GM12878 (cell line): ENCODE results near the gene EPHA1. TPM values are rescaled to one million over a fixed set of nuclear protein-coding genes. Genes with fewer than 3 reads are reported as not detected.
A peak's percentile ranks its signal among the peaks of the same experiment; 100 is the strongest.

Experiments
- ATAC-seq: fragments of 200-7000 bp; cut with Tn5 transposase; 3 replicates; pipeline ENCODE4 v1.9.1; 2020; ENCODE audit warnings: mild to moderate bottlenecking, moderate library complexity
- BruUV-seq: library from RNA; stranded (reverse); fragments of 400-500 nt; replicated peaks from 2 replicates; lab custom pipeline; 2021; lab: Mats Ljungman, UMichigan
- CTCF ChIA-PET: fragments of 300-600 bp; sonication (Branson Sonifier 250); formaldehyde crosslinking; extraction: SDS; loops from one replicate; lab custom pipeline; 2021; ENCODE audit warnings: inconsistent platforms; lab: Yijun Ruan, JAX
- POLR2A ChIA-PET: fragments of 350-600 bp; formaldehyde crosslinking; extraction: SDS; loops from one replicate; lab custom pipeline; 2021; ENCODE audit warnings: inconsistent platforms; lab: Charles Lee
- RAD21 ChIA-PET: fragments of 300-600 bp; sonication (Branson Sonifier 250); formaldehyde crosslinking; loops from one replicate; lab custom pipeline; 2023; ENCODE audit warnings: antibody characterized with exemption; ENCODE audit not compliant: unreplicated experiment; lab: Charles Lee
- SMC1A ChIA-PET: fragments of 300-600 bp; sonication (Branson Sonifier 250); formaldehyde crosslinking; loops from one replicate; lab custom pipeline; 2023; ENCODE audit not compliant: unreplicated experiment, uncharacterized antibody; lab: Charles Lee
- DNase-seq: peaks from one replicate; pipeline ENCODE4 v3.0.0-alpha.2; 2011; ENCODE audit warnings: low read depth, low spot score
- FAIRE-seq: peaks from 3 replicates; lab custom pipeline; 2011; peaks lifted over from hg19 to GRCh38; lab: Jason Lieb, UNC
- H2AFZ ChIP-seq: 2 replicates; pipeline ENCODE4 v1.6.0; 2011; ENCODE audit warnings: low read depth, low read length, control low read depth; ENCODE audit not compliant: control insufficient read depth
- H3K27ac ChIP-seq: 2 replicates; pipeline ENCODE4 v1.5.1; 2011; ENCODE audit warnings: control low read depth; ENCODE audit not compliant: control insufficient read depth, insufficient read depth
- H3K27me3 ChIP-seq, 2 experiments: replicated peaks in 1 of 2; 2 replicates each; pipeline versions ENCODE4 v1.6.0 to v1.6.1; 2011; ENCODE audit warnings: low read length in 1 of 2; ENCODE audit not compliant: control insufficient read depth in 2 of 2, insufficient read depth in 2 of 2
- H3K36me3 ChIP-seq, 2 experiments: 2 replicates each; pipeline ENCODE4 v1.5.1; 2011; ENCODE audit warnings: low read length in 1 of 2; ENCODE audit not compliant: control insufficient read depth in 2 of 2, insufficient read depth in 2 of 2
- H3K4me1 ChIP-seq: 2 replicates; pipeline ENCODE4 v1.6.1; 2011; ENCODE audit warnings: mild to moderate bottlenecking, low read length, moderate library complexity, mixed read lengths; ENCODE audit not compliant: control insufficient read depth, insufficient read depth
- H3K4me2 ChIP-seq: 2 replicates; pipeline ENCODE4 v1.6.0; 2011; ENCODE audit warnings: control low read depth; ENCODE audit not compliant: control insufficient read depth, insufficient read depth
- H3K4me3 ChIP-seq: fragments of 200-600 bp; sonication (generic); 2 replicates; pipeline ENCODE4 v1.5.1; 2016
- H3K79me2 ChIP-seq: 2 replicates; pipeline ENCODE4 v1.6.0; 2011; ENCODE audit warnings: low read length; ENCODE audit not compliant: control insufficient read depth, insufficient read depth
- H3K9ac ChIP-seq: 2 replicates; pipeline ENCODE4 v1.8.0; 2011; ENCODE audit warnings: low read length, control low read depth, mixed read lengths; ENCODE audit not compliant: control insufficient read depth, insufficient read depth
- H3K9me3 ChIP-seq: replicated peaks from 3 replicates; pipeline ENCODE4 v1.5.1; 2011; ENCODE audit warnings: mild to moderate bottlenecking, low read length; ENCODE audit not compliant: control insufficient read depth, insufficient read depth
- H4K20me1 ChIP-seq: 2 replicates; pipeline ENCODE4 v1.6.0; 2011; ENCODE audit not compliant: control insufficient read depth, insufficient read depth
- MTA2 ChIP-seq: fragments of 450-650 bp; IDR thresholded peaks from 2 replicates; pipeline ENCODE4 v1.6.1; 2016; ENCODE audit warnings: low read depth, mild to moderate bottlenecking, moderate library complexity
- RAD21 ChIP-seq: IDR thresholded peaks from 2 replicates; pipeline ENCODE4 v1.6.1; 2011; ENCODE audit warnings: mild to moderate bottlenecking, low read depth, low read length, moderate library complexity; ENCODE audit not compliant: insufficient read depth
- SIN3A ChIP-seq: IDR thresholded peaks from 2 replicates; pipeline ENCODE4 v1.6.1; 2012; ENCODE audit warnings: low read depth, low read length, improper control_type of control experiment
- SIX5 ChIP-seq: IDR thresholded peaks from 2 replicates; pipeline ENCODE4 v1.6.1; 2011; ENCODE audit warnings: mild to moderate bottlenecking, low read depth, low read length, moderate library complexity; ENCODE audit not compliant: severe bottlenecking
- SMC3 ChIP-seq: IDR thresholded peaks from 2 replicates; pipeline ENCODE4 v1.6.1; 2011; ENCODE audit warnings: low read length, improper control_type of control experiment, borderline replicate concordance
- ZNF207 ChIP-seq: fragments of 450-650 bp; IDR thresholded peaks from 2 replicates; pipeline ENCODE4 v1.6.1; 2014; ENCODE audit warnings: antibody characterized with exemption, mild to moderate bottlenecking, borderline replicate concordance
- ZNF24 ChIP-seq: fragments of 450-650 bp; IDR thresholded peaks from 2 replicates; pipeline ENCODE4 v1.6.1; 2017; ENCODE audit warnings: antibody characterized with exemption, mild to moderate bottlenecking
- ZSCAN29 ChIP-seq: fragments of 450-650 bp; IDR thresholded peaks from 2 replicates; pipeline ENCODE4 v1.6.1; 2017; ENCODE audit warnings: mild to moderate bottlenecking, moderate library complexity
- WGBS: methylation state at CpG from one replicate; pipeline ENCODE4 v1.1.6; 2016; ENCODE audit warnings: low lambda C conversion rate; ENCODE audit not compliant: insufficient replicate concordance, insufficient coverage; ENCODE audit errors: missing lambda C conversion rate; 5-methylcytosine and 5-hydroxymethylcytosine counted together
- in situ Hi-C: fragments of 300-500 bp; cut with MboI; formaldehyde crosslinking; loops from 9 replicates; pipeline ENCODE4 v1.14.3; 2018; ENCODE audit warnings: mixed read lengths
- intact Hi-C: fragments of 100-400 bp; cut with micrococcal nuclease; formaldehyde crosslinking; loops from one replicate; pipeline ENCODE4 v1.14.2; 2022; ENCODE audit not compliant: unreplicated experiment
- polyA plus RNA-seq, 11 experiments: library from polyadenylated mRNA; depleted of rRNA in 4 of 11; unstranded in 6 of 11; stranded (reverse) in 5 of 11; fragments of >200 nt; fragmentation: Nextera tagmentation in 4 of 11; fragmentation: Illumina TruSeq in 1 of 11; extraction: Ambion mirVana in 4 of 11; extraction: Trizol in 1 of 11; gene quantifications; 1 replicate in 1 of 11; 2 replicates in 10 of 11; pipeline versions ENCODE4 v1.2.1 to v1.2.3, GENCODE V29; 2011 to 2016; ENCODE audit warnings: inconsistent platforms in 2 of 11, missing spikeins in 2 of 11, low read depth in 1 of 11
- total RNA-seq, 4 experiments: library from RNA; depleted of rRNA in 3 of 4; stranded (reverse); fragments of >200 nt in 3 of 4; fragmentation: Illumina TruSeq in 1 of 4; extraction: Trizol in 1 of 4; gene quantifications; 2 replicates each; pipeline versions ENCODE4 v1.2.1 to v1.2.3, GENCODE V29; 2013 to 2021
- TF ChIP-seq, protein P1 (sequence below): fragments of 450-650 bp; IDR thresholded peaks from 2 replicates; pipeline ENCODE4 v1.6.1; 2017; ENCODE audit warnings: mild to moderate bottlenecking, moderate library complexity
- TF ChIP-seq, protein P2 (sequence below), 3 experiments: IDR thresholded peaks in 2 of 3; conservative IDR thresholded peaks in 1 of 3; 2 replicates each; pipeline ENCODE4 v1.5.1; 2011; ENCODE audit warnings: low read depth in 3 of 3, low read length in 3 of 3, mild to moderate bottlenecking in 3 of 3, control low read depth in 2 of 3, moderate library complexity in 2 of 3, inconsistent platforms in 1 of 3, mixed read lengths in 1 of 3; ENCODE audit not compliant: control insufficient read depth in 2 of 3, insufficient read depth in 1 of 3; ENCODE audit errors: extremely low read depth in 1 of 3

The EPHA1 gene
- total and polyA plus RNA-seq, 10 of the 15 experiments (the other 5 are each of a cell fraction or from before 2014, with no cell fraction given): 0.11 to 0.35 (median 0.24) TPM; not detected in 6

DNA sequence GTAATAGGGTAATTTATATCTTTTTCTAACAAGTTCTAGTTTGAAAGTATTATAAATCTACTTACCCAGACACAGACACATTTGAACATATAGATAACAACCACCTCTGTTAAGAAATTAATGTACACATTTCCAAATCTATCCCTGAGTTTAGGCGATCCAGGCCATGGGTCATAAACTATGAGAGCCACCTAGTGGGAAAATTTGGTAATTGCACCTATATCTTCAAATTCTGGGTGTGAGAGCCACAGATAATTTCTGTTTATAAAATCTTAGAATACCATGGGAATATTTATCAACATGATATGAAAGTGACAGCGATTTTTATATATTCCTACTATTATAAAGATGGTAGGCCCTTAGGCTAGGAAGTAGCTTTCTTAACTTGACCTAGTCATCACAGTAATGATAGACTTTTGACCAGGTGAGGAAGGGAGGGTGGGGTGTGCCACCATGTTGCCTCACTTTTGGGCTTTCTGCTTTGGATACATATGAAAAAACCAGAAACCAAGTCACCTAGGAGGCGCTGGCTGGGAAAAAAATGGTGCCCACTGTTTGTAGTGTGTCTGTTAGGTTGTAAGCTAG is 8.0 kb upstream of the EPHA1 start:
- H3K4me2 ChIP-seq: no peak overlapping the region
- no peak overlapping the region for H3K9ac ChIP-seq
- RAD21 ChIA-PET: interaction anchor here (0.7 to 3.9 kb wide), 11 partner anchors 10 to 784 kb away, joined by 3 to 54 read pairs (median 4); no protein-coding TSS in a partner anchor
- FAIRE-seq (peak; percentile 89), ATAC-seq (peak; percentile 82), DNase-seq (no peak)
- no peak overlapping the region for H3K4me3 ChIP-seq
- BruUV-seq: no TSS peak
- intact Hi-C loops (loop anchor here (1.0 to 10.0 kb wide), 3 partner anchors 36 to 412 kb away; no protein-coding TSS in a partner anchor), in situ Hi-C loops (loop anchor here (10.0 kb wide), 1 partner anchor 402 kb away; no protein-coding TSS in a partner anchor)
- CTCF ChIA-PET: interaction anchor here (0.7 to 4.9 kb wide), 39 partner anchors 9 to 610 kb away, joined by 3 to 124 read pairs (median 4); no protein-coding TSS in a partner anchor
- H4K20me1 ChIP-seq: no peaks in the 10 kb centered on the region
- SMC1A ChIA-PET: interaction anchor here (0.8 to 4.9 kb wide), 13 partner anchors 10 to 614 kb away, joined by 3 to 73 read pairs (median 4); no protein-coding TSS in a partner anchor
- H3K27ac ChIP-seq: no peak overlapping the region
- WGBS: 1% methylated on average over 3 of the region's 3 CpGs
- no peak overlapping the region for H2AFZ ChIP-seq
- no peaks in the 10 kb centered on the region for H3K27me3 ChIP-seq
- H3K79me2 ChIP-seq: no peaks in the 10 kb centered on the region
- POLR2A ChIA-PET: interaction anchor here (1.0 kb wide), 1 partner anchor 57 kb away, joined by 3 read pairs; no protein-coding TSS in a partner anchor
- no peaks in the 10 kb centered on the region for H3K4me1 ChIP-seq
- no peaks in the 10 kb centered on the region for H3K9me3 ChIP-seq
- no peaks in the 10 kb centered on the region for H3K36me3 ChIP-seq
- peak; percentile 85; the same call in 1 of the 2 replicates for TF ChIP-seq SMC3
- TF ChIP-seq SIX5: no peak
- TF ChIP-seq, protein P1, sequence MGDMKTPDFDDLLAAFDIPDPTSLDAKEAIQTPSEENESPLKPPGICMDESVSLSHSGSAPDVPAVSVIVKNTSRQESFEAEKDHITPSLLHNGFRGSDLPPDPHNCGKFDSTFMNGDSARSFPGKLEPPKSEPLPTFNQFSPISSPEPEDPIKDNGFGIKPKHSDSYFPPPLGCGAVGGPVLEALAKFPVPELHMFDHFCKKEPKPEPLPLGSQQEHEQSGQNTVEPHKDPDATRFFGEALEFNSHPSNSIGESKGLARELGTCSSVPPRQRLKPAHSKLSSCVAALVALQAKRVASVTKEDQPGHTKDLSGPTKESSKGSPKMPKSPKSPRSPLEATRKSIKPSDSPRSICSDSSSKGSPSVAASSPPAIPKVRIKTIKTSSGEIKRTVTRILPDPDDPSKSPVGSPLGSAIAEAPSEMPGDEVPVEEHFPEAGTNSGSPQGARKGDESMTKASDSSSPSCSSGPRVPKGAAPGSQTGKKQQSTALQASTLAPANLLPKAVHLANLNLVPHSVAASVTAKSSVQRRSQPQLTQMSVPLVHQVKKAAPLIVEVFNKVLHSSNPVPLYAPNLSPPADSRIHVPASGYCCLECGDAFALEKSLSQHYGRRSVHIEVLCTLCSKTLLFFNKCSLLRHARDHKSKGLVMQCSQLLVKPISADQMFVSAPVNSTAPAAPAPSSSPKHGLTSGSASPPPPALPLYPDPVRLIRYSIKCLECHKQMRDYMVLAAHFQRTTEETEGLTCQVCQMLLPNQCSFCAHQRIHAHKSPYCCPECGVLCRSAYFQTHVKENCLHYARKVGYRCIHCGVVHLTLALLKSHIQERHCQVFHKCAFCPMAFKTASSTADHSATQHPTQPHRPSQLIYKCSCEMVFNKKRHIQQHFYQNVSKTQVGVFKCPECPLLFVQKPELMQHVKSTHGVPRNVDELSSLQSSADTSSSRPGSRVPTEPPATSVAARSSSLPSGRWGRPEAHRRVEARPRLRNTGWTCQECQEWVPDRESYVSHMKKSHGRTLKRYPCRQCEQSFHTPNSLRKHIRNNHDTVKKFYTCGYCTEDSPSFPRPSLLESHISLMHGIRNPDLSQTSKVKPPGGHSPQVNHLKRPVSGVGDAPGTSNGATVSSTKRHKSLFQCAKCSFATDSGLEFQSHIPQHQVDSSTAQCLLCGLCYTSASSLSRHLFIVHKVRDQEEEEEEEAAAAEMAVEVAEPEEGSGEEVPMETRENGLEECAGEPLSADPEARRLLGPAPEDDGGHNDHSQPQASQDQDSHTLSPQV: no peak
- no peak for TF ChIP-seq MTA2
- TF ChIP-seq ZNF207: no peak
- TF ChIP-seq SIN3A: no peak
- TF ChIP-seq, protein P2, sequence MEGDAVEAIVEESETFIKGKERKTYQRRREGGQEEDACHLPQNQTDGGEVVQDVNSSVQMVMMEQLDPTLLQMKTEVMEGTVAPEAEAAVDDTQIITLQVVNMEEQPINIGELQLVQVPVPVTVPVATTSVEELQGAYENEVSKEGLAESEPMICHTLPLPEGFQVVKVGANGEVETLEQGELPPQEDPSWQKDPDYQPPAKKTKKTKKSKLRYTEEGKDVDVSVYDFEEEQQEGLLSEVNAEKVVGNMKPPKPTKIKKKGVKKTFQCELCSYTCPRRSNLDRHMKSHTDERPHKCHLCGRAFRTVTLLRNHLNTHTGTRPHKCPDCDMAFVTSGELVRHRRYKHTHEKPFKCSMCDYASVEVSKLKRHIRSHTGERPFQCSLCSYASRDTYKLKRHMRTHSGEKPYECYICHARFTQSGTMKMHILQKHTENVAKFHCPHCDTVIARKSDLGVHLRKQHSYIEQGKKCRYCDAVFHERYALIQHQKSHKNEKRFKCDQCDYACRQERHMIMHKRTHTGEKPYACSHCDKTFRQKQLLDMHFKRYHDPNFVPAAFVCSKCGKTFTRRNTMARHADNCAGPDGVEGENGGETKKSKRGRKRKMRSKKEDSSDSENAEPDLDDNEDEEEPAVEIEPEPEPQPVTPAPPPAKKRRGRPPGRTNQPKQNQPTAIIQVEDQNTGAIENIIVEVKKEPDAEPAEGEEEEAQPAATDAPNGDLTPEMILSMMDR (IDR thresholded peaks at IDR 0.05 in 2 of 3, conservative IDR thresholded peaks at IDR 0.05 in 1 of 3; ENCODE audit: control insufficient read depth in 2 of 3, extremely low read depth in 1 of 3, insufficient read depth in 1 of 3, low read depth in 3 of 3, low read length in 3 of 3): peak; percentile 61 to 77 (median 62)
- TF ChIP-seq RAD21: peak; percentile 81
- no peak for TF ChIP-seq ZSCAN29
- TF ChIP-seq ZNF24: no peak
